Neural cell (in vitro differentiated cells): ENCODE data around the gene ADRA1B. TPM values are rescaled to one million over a fixed set of nuclear protein-coding genes. Genes with fewer than 3 reads are reported as not detected.

ENCODE experiments used
- H2AFZ ChIP-seq: fragments of 200-600, 300-800 bp; sonication (generic), shearing (Covaris generic); 2 replicates; pipeline ENCODE4 v1.6.0; 2014; ENCODE audit warnings: low read depth, mild to moderate bottlenecking, antibody characterized with exemption, low read length, moderate library complexity
- H3F3A ChIP-seq: fragments of 200-600 bp; shearing (Covaris generic); 2 replicates; pipeline ENCODE4 v1.6.1; 2016; ENCODE audit warnings: mild to moderate bottlenecking, moderate library complexity, mixed read lengths, antibody characterized with exemption, low read length; ENCODE audit not compliant: insufficient read depth, poor library complexity, severe bottlenecking
- H3K27ac ChIP-seq: fragments of 200-600, 300-800 bp; sonication (generic), shearing (Covaris generic); 2 replicates; pipeline ENCODE4 v1.5.1; 2014; ENCODE audit warnings: mild to moderate bottlenecking, low read length, moderate library complexity
- H3K27me3 ChIP-seq: fragments of 300-800, 200-600 bp; sonication (generic), shearing (Covaris generic); 2 replicates; pipeline ENCODE4 v1.6.0; 2014; ENCODE audit warnings: mild to moderate bottlenecking, low read depth, low read length, moderate library complexity; ENCODE audit not compliant: insufficient read depth
- H3K36me3 ChIP-seq: fragments of 300-800, 200-600 bp; sonication (generic), shearing (Covaris generic); 2 replicates; pipeline ENCODE4 v1.5.1; 2014; ENCODE audit warnings: mild to moderate bottlenecking, antibody characterized with exemption, low read length, moderate library complexity; ENCODE audit not compliant: insufficient read depth
- H3K4me2 ChIP-seq: fragments of 300-800, 200-600 bp; sonication (generic), shearing (Covaris generic); 2 replicates; pipeline ENCODE4 v1.6.0; 2014; ENCODE audit warnings: mild to moderate bottlenecking, low read length
- H3K4me3 ChIP-seq: fragments of 300-800, 200-600 bp; sonication (generic), shearing (Covaris generic); 2 replicates; pipeline ENCODE4 v1.5.1; 2014; ENCODE audit warnings: mild to moderate bottlenecking, low read length, moderate library complexity
- H3K79me2 ChIP-seq: fragments of 200-600 bp; shearing (Covaris generic); replicated peaks from 2 replicates; pipeline ENCODE4 v1.6.0; 2014; ENCODE audit warnings: mild to moderate bottlenecking, low read length, moderate library complexity; ENCODE audit not compliant: insufficient read depth
- H3K9ac ChIP-seq: fragments of 300-800, 200-600 bp; sonication (generic), shearing (Covaris generic); 2 replicates; pipeline ENCODE4 v1.6.1; 2016; ENCODE audit warnings: mild to moderate bottlenecking, low read length, mixed read lengths
- H3K9me2 ChIP-seq: fragments of 200-600 bp; shearing (Covaris generic); 2 replicates; pipeline ENCODE4 v1.6.1; 2016; ENCODE audit warnings: mild to moderate bottlenecking, low read length, mixed read lengths; ENCODE audit not compliant: insufficient read depth
- H3K9me3 ChIP-seq: fragments of 200-600, 300-800 bp; sonication (generic), shearing (Covaris generic); 2 replicates; pipeline ENCODE4 v1.6.1; 2016; ENCODE audit warnings: mild to moderate bottlenecking, mixed run types, low read length, moderate library complexity, mixed read lengths
- H4K20me1 ChIP-seq: fragments of 200-600 bp; shearing (Covaris generic); 2 replicates; pipeline ENCODE4 v1.6.1; 2016; ENCODE audit warnings: mild to moderate bottlenecking, mixed run types; ENCODE audit not compliant: insufficient read depth
- EP300 ChIP-seq: fragments of 450-650 bp; conservative IDR thresholded peaks from 2 replicates; pipeline ENCODE4 v1.6.1; 2014; ENCODE audit warnings: antibody characterized with exemption, mild to moderate bottlenecking, moderate library complexity; ENCODE audit not compliant: poor library complexity, severe bottlenecking
- EZH2 ChIP-seq: fragments of 200-600, 300-800 bp; shearing (Covaris generic), sonication (generic); IDR thresholded peaks from 2 replicates; pipeline ENCODE4 v1.6.1; 2014; ENCODE audit warnings: antibody characterized with exemption, low read length, borderline replicate concordance, mild to moderate bottlenecking; ENCODE audit not compliant: insufficient read depth, poor library complexity, severe bottlenecking
- MXI1 ChIP-seq: fragments of 450-650 bp; conservative IDR thresholded peaks from 2 replicates; pipeline ENCODE4 v1.6.1; 2014; ENCODE audit warnings: antibody characterized with exemption, mild to moderate bottlenecking; ENCODE audit not compliant: poor library complexity, severe bottlenecking
- POLR2AphosphoS5 ChIP-seq: IDR thresholded peaks from 2 replicates; pipeline ENCODE4 v1.6.1; 2012
- RAD21 ChIP-seq: fragments of 450-650 bp; conservative IDR thresholded peaks from 2 replicates; pipeline ENCODE4 v1.6.1; 2014; ENCODE audit warnings: antibody characterized with exemption, mild to moderate bottlenecking, moderate library complexity
- SMC3 ChIP-seq: fragments of 450-650 bp; conservative IDR thresholded peaks from 2 replicates; pipeline ENCODE4 v1.6.1; 2014; ENCODE audit warnings: antibody characterized with exemption, mild to moderate bottlenecking, moderate library complexity; ENCODE audit not compliant: poor library complexity
- TAF1 ChIP-seq: IDR thresholded peaks from 2 replicates; pipeline ENCODE4 v1.6.1; 2012; ENCODE audit warnings: low read depth
- polyA plus RNA-seq: library from polyadenylated mRNA; depleted of rRNA; stranded (reverse); fragments of >200 nt; gene quantifications from 2 replicates; pipeline ENCODE4 v1.2.3, GENCODE V29; 2014
- TF ChIP-seq, protein P1 (sequence below): fragments of 450-650 bp; IDR thresholded peaks from 2 replicates; pipeline ENCODE4 v1.5.1; 2014; ENCODE audit warnings: antibody characterized with exemption, mild to moderate bottlenecking, moderate library complexity; ENCODE audit not compliant: poor library complexity, severe bottlenecking
- TF ChIP-seq, protein P2 (sequence below): IDR thresholded peaks from 2 replicates; pipeline ENCODE4 v1.6.1; 2012; ENCODE audit warnings: borderline replicate concordance

The ADRA1B gene
- polyA plus RNA-seq, 1 donor from 2014 or later = 1.1 TPM

- H3K9ac ChIP-seq = no peak overlapping the region
- no peak for TF ChIP-seq EP300
- TF ChIP-seq TAF1 = no peak
- TF ChIP-seq MXI1 = no peak
- TF ChIP-seq, protein P1, sequence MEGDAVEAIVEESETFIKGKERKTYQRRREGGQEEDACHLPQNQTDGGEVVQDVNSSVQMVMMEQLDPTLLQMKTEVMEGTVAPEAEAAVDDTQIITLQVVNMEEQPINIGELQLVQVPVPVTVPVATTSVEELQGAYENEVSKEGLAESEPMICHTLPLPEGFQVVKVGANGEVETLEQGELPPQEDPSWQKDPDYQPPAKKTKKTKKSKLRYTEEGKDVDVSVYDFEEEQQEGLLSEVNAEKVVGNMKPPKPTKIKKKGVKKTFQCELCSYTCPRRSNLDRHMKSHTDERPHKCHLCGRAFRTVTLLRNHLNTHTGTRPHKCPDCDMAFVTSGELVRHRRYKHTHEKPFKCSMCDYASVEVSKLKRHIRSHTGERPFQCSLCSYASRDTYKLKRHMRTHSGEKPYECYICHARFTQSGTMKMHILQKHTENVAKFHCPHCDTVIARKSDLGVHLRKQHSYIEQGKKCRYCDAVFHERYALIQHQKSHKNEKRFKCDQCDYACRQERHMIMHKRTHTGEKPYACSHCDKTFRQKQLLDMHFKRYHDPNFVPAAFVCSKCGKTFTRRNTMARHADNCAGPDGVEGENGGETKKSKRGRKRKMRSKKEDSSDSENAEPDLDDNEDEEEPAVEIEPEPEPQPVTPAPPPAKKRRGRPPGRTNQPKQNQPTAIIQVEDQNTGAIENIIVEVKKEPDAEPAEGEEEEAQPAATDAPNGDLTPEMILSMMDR = no peak
- TF ChIP-seq, protein P2, sequence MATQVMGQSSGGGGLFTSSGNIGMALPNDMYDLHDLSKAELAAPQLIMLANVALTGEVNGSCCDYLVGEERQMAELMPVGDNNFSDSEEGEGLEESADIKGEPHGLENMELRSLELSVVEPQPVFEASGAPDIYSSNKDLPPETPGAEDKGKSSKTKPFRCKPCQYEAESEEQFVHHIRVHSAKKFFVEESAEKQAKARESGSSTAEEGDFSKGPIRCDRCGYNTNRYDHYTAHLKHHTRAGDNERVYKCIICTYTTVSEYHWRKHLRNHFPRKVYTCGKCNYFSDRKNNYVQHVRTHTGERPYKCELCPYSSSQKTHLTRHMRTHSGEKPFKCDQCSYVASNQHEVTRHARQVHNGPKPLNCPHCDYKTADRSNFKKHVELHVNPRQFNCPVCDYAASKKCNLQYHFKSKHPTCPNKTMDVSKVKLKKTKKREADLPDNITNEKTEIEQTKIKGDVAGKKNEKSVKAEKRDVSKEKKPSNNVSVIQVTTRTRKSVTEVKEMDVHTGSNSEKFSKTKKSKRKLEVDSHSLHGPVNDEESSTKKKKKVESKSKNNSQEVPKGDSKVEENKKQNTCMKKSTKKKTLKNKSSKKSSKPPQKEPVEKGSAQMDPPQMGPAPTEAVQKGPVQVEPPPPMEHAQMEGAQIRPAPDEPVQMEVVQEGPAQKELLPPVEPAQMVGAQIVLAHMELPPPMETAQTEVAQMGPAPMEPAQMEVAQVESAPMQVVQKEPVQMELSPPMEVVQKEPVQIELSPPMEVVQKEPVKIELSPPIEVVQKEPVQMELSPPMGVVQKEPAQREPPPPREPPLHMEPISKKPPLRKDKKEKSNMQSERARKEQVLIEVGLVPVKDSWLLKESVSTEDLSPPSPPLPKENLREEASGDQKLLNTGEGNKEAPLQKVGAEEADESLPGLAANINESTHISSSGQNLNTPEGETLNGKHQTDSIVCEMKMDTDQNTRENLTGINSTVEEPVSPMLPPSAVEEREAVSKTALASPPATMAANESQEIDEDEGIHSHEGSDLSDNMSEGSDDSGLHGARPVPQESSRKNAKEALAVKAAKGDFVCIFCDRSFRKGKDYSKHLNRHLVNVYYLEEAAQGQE = no peak
- TF ChIP-seq EZH2 = no peak
- TF ChIP-seq RAD21 = no peak
- TF ChIP-seq POLR2AphosphoS5 = no peak
- no peak for TF ChIP-seq SMC3
- no peaks in the 10 kb centered on the region for H3K27me3 ChIP-seq
- no peaks in the 10 kb centered on the region for H4K20me1 ChIP-seq
- no peaks in the 10 kb centered on the region for H3K36me3 ChIP-seq
- H3K9me3 ChIP-seq = no peaks in the 10 kb centered on the region
- H2AFZ ChIP-seq = no peak overlapping the region
- no peaks in the 10 kb centered on the region for H3K79me2 ChIP-seq
- H3K9me2 ChIP-seq = no peaks in the 10 kb centered on the region
- H3K4me3 ChIP-seq = no peak overlapping the region
- H3K27ac ChIP-seq = no peak overlapping the region
- H3K4me2 ChIP-seq = no peak overlapping the region
- no peaks in the 10 kb centered on the region for H3F3A ChIP-seq
Observed at GRCh38 chr5:159906463-159906862, 9.8 kb upstream of the ADRA1B start.

GRCh38 chr5:159906943-159907342, 9.3 kb upstream of the ADRA1B start:
- Histone ChIP-seq H3K9me2 (no peaks in the 10 kb centered on the region), H3K79me2 (no peaks in the 10 kb centered on the region), H3K27ac (no peak overlapping the region), H2AFZ (no peak overlapping the region), H4K20me1 (no peaks in the 10 kb centered on the region), H3K4me2 (no peak overlapping the region), H3K9me3 (no peaks in the 10 kb centered on the region), H3K27me3 (no peaks in the 10 kb centered on the region), H3K4me3 (no peak overlapping the region), H3K9ac (no peak overlapping the region), H3F3A (no peaks in the 10 kb centered on the region), H3K36me3 (no peaks in the 10 kb centered on the region)
- no peak for TF ChIP-seq RAD21
- no peak for TF ChIP-seq EZH2
- no peak for TF ChIP-seq SMC3
- no peak for TF ChIP-seq POLR2AphosphoS5
- no peak for TF ChIP-seq EP300
- no peak for TF ChIP-seq TAF1
- no peak for TF ChIP-seq MXI1
- TF ChIP-seq, protein P1 = no peak
- TF ChIP-seq, protein P2 = no peak
